IPS DF 4.7 (cell line): ENCODE data around the gene MACROH2A1.

Experiments used
- DNase-seq: peaks from one replicate; pipeline ENCODE4 v3.0.0-alpha.2; 2013; ENCODE audit warnings: low spot score; ENCODE audit errors: extremely low read depth

MACROH2A1 gene

DNA sequence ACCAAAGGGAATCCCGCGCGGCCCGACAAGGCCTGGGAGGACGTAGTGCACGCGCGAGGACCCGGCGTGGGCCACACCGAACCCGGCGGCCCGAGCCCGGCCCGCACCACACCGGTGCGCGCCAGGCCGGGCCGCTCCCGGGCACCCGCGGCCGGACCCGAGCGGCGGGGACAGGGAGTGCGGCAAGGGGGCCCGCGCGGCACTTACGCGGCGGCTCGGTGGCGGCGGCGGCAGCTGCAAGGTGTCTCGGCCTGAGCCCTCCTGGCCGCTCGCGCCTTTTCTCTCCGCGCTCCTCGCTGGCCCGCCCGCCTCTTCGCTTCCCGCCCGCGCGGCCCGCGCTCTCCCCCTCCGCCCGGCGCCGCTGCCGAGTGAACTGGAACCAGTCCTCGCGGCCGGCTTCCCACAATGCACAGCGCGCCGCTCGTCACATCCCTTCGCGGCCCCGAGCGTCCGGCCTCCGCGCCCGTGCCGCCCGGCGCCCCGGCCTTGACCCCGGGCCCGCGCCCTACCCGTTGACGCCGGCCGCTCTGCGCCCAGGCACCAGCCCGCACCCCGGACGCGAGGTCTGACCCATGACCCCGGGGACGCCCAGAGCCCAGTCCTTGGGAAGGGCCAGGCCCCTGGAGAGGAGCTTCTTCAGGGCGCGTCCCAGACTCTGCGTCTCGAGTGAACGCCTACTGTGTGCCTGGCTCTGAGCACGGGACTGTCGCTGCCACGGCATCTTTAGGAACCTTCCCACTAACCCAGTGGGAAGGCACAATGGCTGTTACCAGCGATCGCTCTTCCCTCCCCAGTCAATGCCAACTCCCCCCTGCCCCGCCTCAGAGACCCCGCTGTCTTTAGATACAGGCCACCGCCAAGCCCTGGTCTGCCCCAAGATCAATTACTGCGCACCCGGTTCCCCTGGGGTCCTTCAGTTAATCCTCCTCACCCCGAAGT is at the start of gene MACROH2A1:
MACROH2A1 (minus strand) TSS at position 377 of the 939 bp plus-strand sequence. CDS start 10,138 bp downstream, outside the sequence.
- no peak for DNase-seq

DNA sequence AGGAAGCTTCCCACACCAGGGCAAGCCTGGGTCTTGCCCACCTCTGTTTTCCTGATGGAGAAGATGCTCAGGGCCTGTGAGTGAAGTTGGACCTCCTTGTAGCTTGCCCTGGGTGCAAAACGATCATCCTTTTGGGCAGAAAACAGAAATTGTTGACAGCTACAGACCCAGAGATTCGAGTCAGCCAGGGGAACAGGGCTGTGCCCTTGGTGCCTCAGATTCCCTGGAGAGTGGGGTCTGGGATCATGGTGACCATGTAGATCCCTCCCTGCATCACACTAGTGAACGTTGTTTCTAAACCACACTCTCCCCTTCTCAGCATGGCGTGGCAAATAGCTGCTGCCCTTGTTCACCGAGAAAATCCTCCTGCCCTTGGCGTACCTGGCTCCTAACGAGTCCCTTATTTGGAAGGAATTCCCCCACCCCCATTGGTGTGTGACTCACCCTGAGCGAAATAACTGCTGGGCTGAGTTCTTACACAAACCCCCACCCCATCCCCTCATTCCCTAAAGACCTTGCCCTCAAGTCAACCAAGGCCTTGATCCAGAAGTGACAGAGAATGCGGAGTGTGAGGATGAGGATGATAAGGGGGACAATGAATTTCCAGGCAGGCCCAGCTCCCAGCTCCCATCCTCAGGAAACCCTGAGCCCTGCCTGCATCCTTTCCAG is 49.2 kb upstream of the MACROH2A1 start:
- no peak for DNase-seq

DNA sequence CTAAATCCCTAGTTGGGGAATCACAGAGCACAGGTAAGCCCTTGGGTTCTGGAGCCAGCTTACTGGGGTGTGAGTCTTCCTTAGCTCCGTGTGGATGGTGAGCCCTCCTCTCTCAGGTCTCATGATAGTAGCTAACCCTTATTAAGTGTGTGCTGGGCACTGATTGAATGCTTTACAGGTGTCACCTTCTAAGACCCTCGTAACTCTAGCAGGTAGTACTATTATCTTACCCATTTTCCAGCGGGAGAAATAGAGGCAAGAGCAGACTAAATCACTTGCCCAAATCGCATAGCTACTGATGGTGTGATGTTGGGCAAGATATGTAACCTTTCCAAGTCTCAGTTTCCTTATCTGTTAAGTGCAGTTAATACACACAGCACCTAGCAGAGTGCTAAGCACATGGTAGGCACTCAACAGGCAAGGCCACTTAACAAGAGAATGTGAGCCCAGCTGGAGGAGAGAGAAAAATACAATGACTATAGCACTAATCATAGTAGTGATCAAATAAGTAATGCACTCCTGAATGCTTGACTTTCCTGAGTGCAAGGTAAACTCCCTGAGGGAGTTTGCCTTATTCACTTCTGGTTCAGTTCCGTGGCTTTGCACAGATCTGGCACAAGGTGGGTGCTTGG is 48.4 kb upstream of the MACROH2A1 start, which contains the start of gene DCANP1:
DCANP1 (minus strand) TSS at position 51 of the 632 bp plus-strand sequence. CDS start 240 bp downstream, outside the sequence.
- DNase-seq: no peak

DNA sequence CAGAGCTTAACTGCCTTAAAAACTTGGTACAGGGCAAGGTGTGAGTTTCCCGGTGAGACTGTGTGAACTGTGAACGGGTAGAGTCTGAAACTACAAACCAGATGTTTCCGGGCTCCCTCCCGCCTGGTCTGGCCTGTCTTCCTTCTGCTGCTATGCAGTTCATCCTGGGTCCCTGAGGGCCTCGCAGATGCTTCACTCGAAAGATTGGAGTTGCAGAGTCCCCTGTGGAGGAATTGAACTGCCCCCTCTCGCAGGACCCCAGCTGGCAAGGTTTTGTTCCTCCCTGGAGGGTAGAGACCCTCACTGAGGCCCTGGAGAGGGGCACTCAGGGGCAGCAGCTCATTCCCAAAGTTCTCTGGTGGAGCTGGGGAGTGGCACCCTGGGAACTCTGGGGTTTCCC is 47.6 kb upstream of the MACROH2A1 start:
- DNase-seq: no peak

DNA sequence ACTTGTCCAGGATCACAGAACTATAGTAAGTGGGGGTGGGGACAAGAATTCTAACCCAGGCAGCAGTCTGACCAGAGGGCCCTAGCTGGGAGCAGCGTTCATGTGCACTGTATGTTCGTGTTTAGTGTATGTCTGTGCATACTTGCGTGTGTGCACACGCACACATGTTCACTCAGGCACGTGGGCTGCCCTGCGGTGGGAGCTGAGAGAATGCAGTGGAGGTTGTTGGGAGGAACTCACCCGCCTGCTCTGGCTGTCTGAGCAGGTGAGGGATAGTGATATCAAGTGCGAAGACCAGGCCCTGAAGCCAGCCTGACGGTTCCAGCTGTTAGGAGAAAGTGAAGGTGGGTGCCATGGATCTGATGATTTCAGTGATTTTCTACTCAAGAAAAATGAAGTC is 47.2 kb upstream of the MACROH2A1 start:
- no peak for DNase-seq

DNA sequence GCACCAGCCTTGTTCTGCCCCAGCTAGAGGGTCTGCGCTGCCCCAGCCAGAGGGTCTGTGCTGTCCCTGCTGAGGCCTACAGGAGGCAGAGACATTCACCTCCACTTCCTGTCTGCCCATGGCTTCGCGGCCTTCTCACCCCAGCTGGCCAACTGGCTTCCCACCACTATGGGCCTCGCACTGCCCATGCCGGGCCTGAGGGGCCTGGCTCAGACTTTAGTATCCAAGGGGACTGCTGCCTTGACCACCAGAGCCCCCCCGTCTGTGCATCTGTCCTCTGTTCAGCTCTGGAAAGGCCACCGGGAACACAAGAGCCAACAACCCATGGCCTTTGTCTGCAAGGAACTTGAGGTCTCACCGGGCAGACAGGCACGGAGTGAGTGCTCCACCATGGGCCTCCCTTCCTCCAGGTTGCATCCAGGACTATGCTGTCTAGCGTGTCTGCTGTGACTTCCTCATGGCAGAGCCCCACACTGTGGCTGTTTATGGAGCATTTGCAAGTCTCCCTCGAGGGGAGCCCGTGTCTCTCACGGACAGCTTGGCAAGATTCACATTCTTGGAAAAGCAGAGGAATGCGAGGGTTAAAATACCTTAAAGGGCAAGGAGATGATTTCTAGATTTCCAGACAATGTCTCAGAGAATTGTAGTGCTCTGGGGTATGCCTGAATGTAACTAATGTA is 46.4 kb upstream of the MACROH2A1 start:
- DNase-seq: no peak

DNA sequence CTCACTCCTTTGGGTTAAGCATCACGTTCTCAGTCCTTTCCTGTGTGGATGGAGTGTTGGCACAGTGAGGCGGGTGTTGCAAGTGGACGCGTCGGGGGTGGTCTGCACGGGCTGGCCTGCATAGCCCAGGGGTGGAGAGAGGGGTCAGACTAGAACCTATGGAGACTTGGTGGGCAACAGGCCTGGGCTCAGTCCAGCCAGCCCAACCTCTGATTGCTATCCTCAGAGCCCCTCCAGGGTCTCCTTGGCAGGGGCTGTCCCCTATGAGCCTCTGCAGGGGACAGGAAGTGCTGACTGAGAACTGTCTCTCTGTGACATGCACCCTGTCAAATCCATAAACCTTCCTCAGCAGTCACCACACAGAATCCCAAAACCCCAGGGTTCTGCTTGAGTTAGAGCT is 45.9 kb upstream of the MACROH2A1 start:
- no peak for DNase-seq

DNA sequence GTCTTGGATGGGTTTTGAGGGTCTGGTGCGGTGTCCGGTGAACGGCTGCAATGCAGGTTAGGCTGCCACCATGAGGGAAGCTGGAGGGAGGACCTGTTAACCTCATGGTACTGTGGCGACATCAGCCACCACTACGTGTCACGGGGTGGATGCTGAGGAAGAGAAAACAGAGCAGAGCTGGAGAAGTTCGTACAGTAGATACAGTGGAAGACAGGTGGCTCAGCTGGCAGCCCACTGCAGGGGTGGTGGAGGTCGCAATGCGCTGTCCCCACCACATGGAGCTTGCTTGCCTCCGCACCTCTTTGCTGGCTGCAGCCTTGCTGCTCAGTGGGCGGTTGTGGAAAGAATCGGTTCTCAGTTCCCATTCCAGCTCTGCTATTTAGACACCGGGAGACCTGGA is 45.3 kb upstream of the MACROH2A1 start:
- DNase-seq: no peak

DNA sequence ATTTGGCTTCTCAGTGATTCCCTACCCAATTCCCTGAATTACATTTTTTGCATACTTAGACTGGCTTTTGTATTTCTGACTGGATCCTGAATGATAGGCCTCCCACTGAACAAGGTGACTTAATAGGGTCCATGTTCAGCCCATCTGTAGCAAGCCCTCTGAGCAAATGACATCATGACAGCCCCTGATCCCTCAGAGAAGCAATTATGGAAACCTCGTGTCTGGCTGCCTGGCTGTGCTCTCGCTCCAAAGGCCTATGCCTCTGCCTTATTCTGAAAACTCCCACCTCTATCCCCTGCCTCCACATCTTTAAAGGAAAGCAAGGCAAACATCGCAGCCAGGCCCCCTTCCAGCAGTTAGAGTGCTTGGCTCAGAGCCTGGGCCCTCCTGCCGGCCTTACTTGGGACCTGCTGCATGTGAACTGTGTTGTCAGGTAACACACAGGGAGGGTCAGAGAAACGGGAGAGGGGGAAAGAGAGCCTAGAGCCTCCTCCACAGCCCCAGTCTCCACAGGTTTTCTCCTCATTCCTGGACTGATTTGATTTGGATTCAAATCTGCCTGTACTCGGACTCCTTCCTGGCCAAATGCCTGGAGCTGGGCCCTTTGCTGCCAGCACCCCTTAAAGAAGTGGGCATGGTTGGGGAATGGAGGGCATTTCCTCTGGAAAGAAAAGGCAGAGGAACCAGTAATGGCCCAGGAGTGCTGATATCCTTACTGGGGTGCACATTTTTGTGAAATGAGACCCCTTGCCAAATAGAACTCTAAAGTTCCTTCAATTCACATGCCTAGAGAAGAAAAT is 44.3 kb upstream of the MACROH2A1 start:
- no peak for DNase-seq

DNA sequence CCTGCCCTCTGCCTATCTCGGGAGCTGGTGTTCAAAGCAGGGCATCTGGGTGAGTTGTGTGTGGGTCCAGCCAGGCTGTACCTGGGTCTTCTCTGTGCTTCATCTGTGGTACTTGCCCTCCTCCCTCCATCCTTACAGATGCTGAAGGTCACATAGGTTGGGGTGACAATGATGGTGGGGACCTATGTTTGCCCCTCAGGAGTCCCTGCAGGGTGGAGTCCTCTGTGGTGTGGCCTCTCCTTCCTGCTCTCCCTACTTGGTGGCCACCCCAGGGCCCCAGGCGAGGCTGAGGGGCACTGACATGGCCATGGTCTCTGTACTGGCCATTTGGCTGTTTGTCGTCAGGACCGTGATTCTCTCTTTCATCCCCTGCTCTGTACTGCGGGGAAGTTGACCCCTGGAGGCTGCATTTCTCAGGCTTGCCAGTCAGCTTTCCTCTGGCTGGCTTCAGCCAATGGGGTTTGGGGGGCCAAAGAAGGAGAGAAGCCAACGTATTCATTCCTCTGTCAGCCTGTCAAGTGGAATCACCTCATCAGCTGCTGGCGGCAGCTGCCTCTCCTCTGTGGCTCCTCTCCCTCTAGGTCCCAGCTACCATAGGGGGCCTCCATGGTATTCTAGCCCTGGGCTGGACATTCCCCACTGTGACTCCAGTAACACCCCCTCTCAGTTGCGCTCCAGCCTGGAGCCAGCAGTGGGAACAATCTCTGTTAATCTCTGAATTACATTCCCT is 43.6 kb upstream of the MACROH2A1 start:
- DNase-seq: no peak

DNA sequence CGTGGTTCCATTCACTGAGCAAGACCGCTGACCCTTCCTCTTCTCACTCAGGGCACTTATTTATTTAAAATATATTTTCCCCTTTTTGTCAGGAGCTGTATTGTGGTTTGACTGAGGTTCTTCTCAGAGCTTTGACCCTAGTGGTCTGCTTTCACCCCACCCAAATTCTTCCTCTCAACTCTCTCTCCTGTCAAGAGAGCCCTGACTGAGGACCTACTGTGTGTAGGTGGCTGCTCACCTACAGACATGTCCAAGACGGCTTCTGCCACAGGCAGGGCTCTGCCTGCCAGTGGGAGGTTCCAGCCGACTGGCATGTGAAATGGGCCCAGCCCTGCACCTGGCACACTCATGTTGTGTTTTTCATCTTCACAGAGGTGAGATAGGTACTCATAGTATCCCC is 42.9 kb upstream of the MACROH2A1 start:
- no peak for DNase-seq

DNA sequence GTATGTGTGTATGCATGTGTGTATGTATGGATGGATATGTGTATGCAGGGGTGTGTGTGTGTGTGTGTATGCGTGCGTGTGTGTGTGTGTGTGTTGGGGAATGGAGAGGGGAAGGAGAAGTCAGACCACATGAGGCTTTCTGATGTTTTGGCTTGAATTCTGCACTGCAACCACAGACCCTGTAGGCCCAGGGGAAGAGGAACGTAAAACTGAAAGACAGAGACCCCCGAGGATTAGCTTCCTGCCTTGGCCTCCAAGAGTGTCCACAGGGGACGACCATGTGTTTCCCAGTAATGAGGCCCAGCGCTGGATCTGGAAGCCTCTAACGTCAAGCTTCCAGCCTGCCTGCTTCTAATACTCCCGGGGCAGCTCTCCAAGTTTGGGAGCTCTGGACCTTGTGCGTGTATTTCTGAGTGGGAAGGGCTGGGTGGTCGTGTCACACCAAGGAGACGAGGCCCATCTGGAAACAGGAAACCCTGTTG is 42.4 kb upstream of the MACROH2A1 start:
- no peak for DNase-seq

DNA sequence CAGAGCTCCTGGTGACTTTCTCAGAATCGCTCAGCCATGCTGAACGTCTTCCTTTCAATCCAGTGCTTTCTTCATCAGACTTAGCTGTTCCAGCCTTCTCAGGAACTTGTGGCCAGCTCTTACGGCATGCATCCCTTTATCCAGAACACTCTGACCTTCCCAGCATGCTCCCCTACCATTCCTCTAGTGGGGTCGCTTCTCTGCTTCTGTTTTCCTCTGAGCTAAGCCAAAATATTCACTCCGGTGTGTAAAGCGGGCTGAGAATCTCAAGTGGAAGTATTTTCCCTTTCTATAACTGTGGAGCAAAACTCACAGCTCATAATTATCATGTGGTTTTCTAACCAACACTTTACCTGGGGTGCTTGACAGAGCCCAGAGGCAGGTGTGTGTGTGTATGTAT is 41.9 kb upstream of the MACROH2A1 start:
- no peak for DNase-seq

DNA sequence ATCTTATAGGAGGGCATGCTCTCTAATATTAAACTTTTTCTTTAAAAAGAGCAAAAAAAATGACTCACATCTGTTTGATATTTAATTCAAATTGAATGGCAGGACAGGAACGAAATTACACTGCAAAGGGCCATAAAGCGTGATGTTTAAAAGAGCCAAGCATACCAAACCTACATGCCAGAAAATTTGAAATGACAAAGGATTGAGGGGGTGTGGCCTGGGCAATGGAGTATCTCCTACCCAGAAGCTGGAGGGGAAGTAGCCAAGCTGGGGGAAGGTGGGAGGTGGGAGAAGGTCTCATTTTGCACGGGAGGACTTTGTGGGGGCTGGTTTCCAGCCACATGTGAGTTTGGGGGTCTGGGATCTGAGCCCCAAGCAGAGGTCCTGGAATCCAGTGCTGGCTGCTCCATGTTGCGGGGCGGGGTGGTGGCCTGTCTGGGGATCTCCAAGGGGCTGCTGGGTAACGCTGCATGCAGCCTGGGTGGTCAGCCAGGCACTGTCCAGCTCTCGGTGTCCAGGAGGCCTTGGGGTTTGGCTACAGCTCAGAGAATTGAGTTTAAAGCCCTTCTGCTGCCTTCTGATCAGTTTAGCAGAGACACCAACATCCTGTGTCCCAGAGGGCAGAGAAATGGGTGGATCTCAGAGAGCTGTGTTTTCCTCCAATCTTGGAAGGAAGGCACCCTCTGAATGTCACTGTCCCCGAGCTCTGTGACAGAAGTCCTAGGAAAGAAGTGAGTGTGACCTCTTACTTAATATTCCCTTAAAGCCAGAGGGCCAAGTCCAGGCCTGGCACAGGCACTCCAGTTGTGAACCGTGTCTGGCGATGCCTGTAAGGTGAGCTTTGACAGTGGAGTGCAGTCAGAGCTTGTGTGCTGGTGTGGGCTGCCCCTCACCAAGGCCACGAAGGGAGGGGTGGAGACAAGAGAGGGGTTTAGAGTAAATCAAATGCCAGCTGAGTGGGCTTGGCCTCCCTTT is 40.5 kb upstream of the MACROH2A1 start:
- no peak for DNase-seq

DNA sequence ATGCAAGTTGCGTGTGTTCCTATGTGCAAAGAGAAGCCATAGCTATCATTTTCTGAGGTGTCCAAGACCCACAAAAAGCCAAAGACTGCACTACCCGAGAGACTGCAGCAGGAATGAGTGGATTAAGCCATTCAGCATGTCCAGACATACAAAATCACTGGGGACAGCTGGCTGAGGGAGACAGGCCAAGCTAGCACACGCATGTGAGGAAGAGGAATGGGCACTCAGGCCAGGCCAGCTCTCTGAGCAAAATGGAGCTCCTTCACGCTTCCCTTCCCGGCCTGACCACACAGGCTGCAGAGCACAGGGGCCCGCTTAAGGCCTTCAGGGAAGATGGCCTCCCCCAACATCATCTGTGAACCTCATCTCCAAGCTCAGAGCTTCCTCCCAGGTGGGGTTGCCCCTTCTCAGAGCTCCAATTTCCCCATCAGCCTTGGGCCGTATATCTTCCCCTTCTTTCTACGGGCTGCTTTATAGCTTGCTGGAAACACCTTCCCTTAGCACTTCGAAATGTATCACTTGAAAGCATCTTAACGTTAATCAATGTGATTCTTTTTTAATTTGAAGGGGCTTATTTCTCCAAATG is 39.7 kb upstream of the MACROH2A1 start:
- no peak for DNase-seq

DNA sequence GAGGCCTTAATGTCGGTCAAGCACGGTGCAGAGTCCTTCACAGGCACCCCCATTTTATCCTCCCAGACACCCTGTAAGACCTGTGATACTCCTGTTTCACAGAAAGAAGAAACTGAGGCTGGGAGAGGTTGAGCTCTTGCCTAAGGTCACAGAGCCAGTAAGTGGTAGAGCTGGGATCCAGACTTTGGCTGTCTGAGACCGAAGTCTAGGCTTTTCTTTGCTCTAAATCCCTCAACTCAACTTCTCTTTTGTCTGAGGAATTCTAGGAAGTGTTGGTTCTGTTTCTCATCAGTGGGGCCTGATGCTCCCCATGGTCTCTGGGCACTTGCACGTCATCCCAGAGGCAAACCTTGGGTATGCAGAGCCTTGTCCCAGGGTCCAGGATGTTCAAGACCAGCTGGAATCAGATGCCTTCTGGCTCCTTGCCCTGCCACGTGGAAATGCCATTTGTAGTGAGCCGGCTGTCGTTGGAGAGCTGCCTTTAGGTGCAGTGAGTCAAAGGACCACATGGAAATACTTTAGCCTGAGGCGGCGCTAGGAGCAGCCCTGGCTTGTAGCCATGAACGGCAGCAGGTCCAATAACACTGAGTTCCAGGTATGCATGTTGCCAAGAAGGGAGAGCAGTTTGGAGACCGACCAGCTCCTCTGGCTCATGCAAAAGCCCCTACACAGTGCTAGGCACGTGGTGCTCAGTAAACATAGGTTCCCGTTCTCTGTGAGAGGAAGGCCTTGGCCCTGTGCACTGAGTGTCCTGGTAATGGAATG is 38.9 kb upstream of the MACROH2A1 start:
- no peak for DNase-seq

DNA sequence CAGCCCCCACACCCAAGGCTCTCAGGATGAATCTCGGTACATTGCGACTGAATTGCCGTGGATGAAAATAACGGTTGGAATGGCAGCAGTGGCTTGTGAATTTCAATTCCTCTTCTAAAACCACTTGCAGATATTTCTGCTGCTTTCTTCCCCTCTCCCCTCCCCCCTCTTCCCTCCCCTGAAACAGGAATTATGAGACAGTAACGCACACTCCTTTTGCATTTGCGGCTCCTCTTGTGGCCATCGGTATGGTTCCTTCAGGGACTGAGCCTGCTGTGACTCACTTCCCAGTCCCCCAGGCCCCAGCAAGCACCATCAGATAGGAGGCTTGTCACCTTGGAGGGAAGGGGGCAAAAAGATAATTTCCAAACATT is 38.4 kb upstream of the MACROH2A1 start:
- no peak for DNase-seq
